Measurements from ENCODE around the gene ERICH6. TPM values are rescaled to one million over a fixed set of nuclear protein-coding genes. Genes with fewer than 3 reads are reported as not detected.

The ERICH6 gene
- total RNA-seq: not detected in 2 replicates

GRCh38 chr3:150703756-150704344 is at the start of gene ERICH6:
ERICH6 (minus strand) TSS chr3:150703920; CDS start chr3:150703898, 22 bp downstream.

Other genes with a start within 250 kb of the ERICH6 start
- gene SERP1, start 157.4 kb downstream of the ERICH6 start, total RNA-seq: 211 and 224 TPM in 2 replicates
- 89.3 and 93.3 TPM in 2 replicates for gene EIF2A, start 157.1 kb downstream of the ERICH6 start, total RNA-seq
- 73.9 and 81.2 TPM in 2 replicates for gene SELENOT, start 100.6 kb downstream of the ERICH6 start, total RNA-seq
- 25.7 and 30.9 TPM in 2 replicates for gene SIAH2, start 59.2 kb upstream of the ERICH6 start, total RNA-seq
- not detected in 2 replicates for gene MINDY4B, start 201.5 kb upstream of the ERICH6 start, total RNA-seq